AG09309 (cell line): ENCODE measurements around the gene BCAR1.
"Not testable (repeated sequence)": the region's sequence is repeated elsewhere in the genome, so short reads cannot be mapped to it uniquely, and the experiment has no call there.

Source experiments
- DNase-seq: peaks from one replicate; pipeline ENCODE4 v3.0.0-alpha.2; 2010; ENCODE audit warnings: low read depth
- H3K4me3 ChIP-seq: 2 replicates; pipeline ENCODE4 v1.5.1; 2011; ENCODE audit warnings: mild to moderate bottlenecking, low read depth, low read length, moderate library complexity; ENCODE audit not compliant: control insufficient read depth
- CTCF ChIP-seq: IDR thresholded peaks from 2 replicates; pipeline ENCODE4 v1.5.1; 2011; ENCODE audit warnings: mild to moderate bottlenecking, low read depth, low read length, inconsistent platforms; ENCODE audit not compliant: insufficient read depth, control insufficient read depth; ENCODE audit errors: missing control alignments

BCAR1 gene

GRCh38 chr16:75219838-75220237, 31.6 kb downstream of the BCAR1 start:
- no peak for DNase-seq
- no peak for TF ChIP-seq CTCF
- H3K4me3 ChIP-seq, result no peak overlapping the region

GRCh38 chr16:75219088-75219487, 32.3 kb downstream of the BCAR1 start:
- no peak overlapping the region for H3K4me3 ChIP-seq
- no peak for TF ChIP-seq CTCF
- no peak for DNase-seq

GRCh38 chr16:75218256-75219076, 33.0 kb downstream of the BCAR1 start, which contains the start of gene CTRB1:
Gene CTRB1, plus strand, starts transcription at chr16:75218988. Its CDS starts 20 bp downstream, at chr16:75219008.
- no peak within 1 kb of the TSS for H3K4me3 ChIP-seq
- no peak for DNase-seq
- TF ChIP-seq CTCF, result no peak

- no peak overlapping the region for H3K4me3 ChIP-seq
- no peak for TF ChIP-seq CTCF
- no peak for DNase-seq
Measured at GRCh38 chr16:75217389-75217851, 34.0 kb downstream of the BCAR1 start.

- no peak overlapping the region for H3K4me3 ChIP-seq
- DNase-seq, result no peak
- TF ChIP-seq CTCF, result no peak
Measured at GRCh38 chr16:75216576-75216975, 34.8 kb downstream of the BCAR1 start.

- no peak for DNase-seq
- TF ChIP-seq CTCF, result no peak
- no peak overlapping the region for H3K4me3 ChIP-seq
Measured at GRCh38 chr16:75216127-75216526, 35.3 kb downstream of the BCAR1 start.

GRCh38 chr16:75211286-75211685, 40.1 kb downstream of the BCAR1 start:
- DNase-seq, H3K4me3 ChIP-seq: not testable (repeated sequence)
